Keratinocyte (primary cell): ENCODE measurements around the gene AHCYL2.

Experiments
- EZH2 ChIP-seq: IDR thresholded peaks from one replicate; pipeline ENCODE4 v1.6.1; 2012; ENCODE audit warnings: inconsistent platforms, mild to moderate bottlenecking, low read length, moderate library complexity
- TF ChIP-seq, protein P1 (sequence below), 3 experiments: IDR thresholded peaks in 1 of 3; conservative IDR thresholded peaks in 1 of 3; optimal IDR thresholded peaks in 1 of 3; 2 replicates in 2 of 3; 3 replicates in 1 of 3; pipeline versions ENCODE3 to v1.5.1; 2011; ENCODE audit warnings: low read length in 3 of 3, mild to moderate bottlenecking in 3 of 3, moderate library complexity in 2 of 3, control low read depth in 1 of 3, inconsistent platforms in 1 of 3; ENCODE audit not compliant: insufficient read depth in 2 of 3; ENCODE audit errors: extremely low read depth in 1 of 3

DNA sequence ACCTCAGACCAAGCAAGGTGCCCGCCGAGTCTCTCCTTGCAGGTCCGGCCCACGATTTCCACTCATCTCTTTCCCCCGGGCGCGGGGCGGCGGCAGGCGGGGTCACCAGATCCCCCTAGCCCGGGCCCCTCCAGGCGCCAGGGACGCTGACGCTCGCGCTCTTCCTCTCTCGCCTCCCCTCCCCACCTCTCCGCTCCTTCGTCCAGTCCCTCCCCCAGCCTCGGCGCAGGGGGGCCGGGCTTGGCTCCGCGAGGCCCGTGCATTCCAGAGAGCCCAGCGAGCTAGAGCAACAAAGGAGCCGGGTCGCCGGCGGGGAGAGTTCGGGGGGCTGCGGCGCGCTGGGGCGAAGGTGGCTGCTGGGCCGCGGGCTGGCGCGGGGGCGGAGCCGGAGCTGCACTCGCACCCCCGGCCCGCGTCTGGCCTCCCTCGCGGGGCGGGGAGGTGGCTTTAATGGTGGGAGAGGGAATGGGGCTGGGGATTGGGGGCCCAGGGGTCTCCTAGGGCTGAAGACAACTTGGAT lies 36.4 kb upstream of the AHCYL2 start, which contains the start of gene SMO:
- no peak for TF ChIP-seq EZH2
- TF ChIP-seq, protein P1, sequence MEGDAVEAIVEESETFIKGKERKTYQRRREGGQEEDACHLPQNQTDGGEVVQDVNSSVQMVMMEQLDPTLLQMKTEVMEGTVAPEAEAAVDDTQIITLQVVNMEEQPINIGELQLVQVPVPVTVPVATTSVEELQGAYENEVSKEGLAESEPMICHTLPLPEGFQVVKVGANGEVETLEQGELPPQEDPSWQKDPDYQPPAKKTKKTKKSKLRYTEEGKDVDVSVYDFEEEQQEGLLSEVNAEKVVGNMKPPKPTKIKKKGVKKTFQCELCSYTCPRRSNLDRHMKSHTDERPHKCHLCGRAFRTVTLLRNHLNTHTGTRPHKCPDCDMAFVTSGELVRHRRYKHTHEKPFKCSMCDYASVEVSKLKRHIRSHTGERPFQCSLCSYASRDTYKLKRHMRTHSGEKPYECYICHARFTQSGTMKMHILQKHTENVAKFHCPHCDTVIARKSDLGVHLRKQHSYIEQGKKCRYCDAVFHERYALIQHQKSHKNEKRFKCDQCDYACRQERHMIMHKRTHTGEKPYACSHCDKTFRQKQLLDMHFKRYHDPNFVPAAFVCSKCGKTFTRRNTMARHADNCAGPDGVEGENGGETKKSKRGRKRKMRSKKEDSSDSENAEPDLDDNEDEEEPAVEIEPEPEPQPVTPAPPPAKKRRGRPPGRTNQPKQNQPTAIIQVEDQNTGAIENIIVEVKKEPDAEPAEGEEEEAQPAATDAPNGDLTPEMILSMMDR (optimal IDR thresholded peaks at IDR 0.05 in 1 of 3, IDR thresholded peaks at IDR 0.05 in 1 of 3, conservative IDR thresholded peaks at IDR 0.05 in 1 of 3; ENCODE audit: extremely low read depth in 1 of 3, insufficient read depth in 2 of 3, low read length in 3 of 3): no peak
